OCI-LY1 (cell line): ENCODE data around the gene NHLH2.

Source experiments
- H2AFZ ChIP-seq: fragments of 200-600 bp; sonication (generic), shearing (Covaris generic); 2 replicates; pipeline ENCODE4 v1.6.0; 2014; ENCODE audit warnings: antibody characterized with exemption, mild to moderate bottlenecking, low read length
- H3F3A ChIP-seq: fragments of 200-600 bp; sonication (generic), shearing (Covaris generic); 2 replicates; pipeline ENCODE4 v1.6.0; 2014; ENCODE audit warnings: mild to moderate bottlenecking, antibody characterized with exemption, low read length, moderate library complexity; ENCODE audit not compliant: insufficient read depth
- H3K27ac ChIP-seq: fragments of 200-600 bp; sonication (generic); 2 replicates; pipeline ENCODE4 v1.5.1; 2014; ENCODE audit warnings: low read length, mixed run types, mild to moderate bottlenecking, low read depth; ENCODE audit not compliant: poor library complexity, severe bottlenecking
- H3K27me3 ChIP-seq: fragments of 200-600 bp; sonication (generic); 2 replicates; pipeline ENCODE4 v1.6.0; 2014; ENCODE audit warnings: antibody characterized with exemption, mild to moderate bottlenecking, low read length, moderate library complexity; ENCODE audit not compliant: insufficient read depth
- H3K36me3 ChIP-seq: fragments of 200-600 bp; sonication (generic); 2 replicates; pipeline ENCODE4 v1.6.1; 2014; ENCODE audit warnings: mild to moderate bottlenecking, antibody characterized with exemption, low read length, moderate library complexity, mixed read lengths; ENCODE audit not compliant: insufficient read depth
- H3K4me1 ChIP-seq: fragments of 200-600 bp; sonication (generic); 2 replicates; pipeline ENCODE4 v1.5.1; 2014; ENCODE audit warnings: mild to moderate bottlenecking, low read length, moderate library complexity; ENCODE audit not compliant: insufficient read depth, severe bottlenecking
- H3K4me2 ChIP-seq: fragments of 200-600 bp; sonication (generic), shearing (Covaris generic); 2 replicates; pipeline ENCODE4 v1.6.1; 2014; ENCODE audit warnings: low read length
- H3K4me3 ChIP-seq: fragments of 200-600 bp; sonication (generic); 2 replicates; pipeline ENCODE4 v1.5.1; 2014; ENCODE audit warnings: low read length, low read depth, mild to moderate bottlenecking, mixed read lengths; ENCODE audit not compliant: poor library complexity, severe bottlenecking
- H3K79me2 ChIP-seq: fragments of 200-600 bp; shearing (Covaris generic); 2 replicates; pipeline ENCODE4 v1.6.1; 2016; ENCODE audit warnings: mixed run types, low read length, mixed read lengths; ENCODE audit not compliant: insufficient read depth
- H3K9ac ChIP-seq: fragments of 200-600 bp; sonication (generic), shearing (Covaris generic); 2 replicates; pipeline ENCODE4 v1.6.1; 2014; ENCODE audit warnings: mild to moderate bottlenecking, low read length, mixed read lengths
- H3K9me2 ChIP-seq: fragments of 200-600 bp; sonication (generic), shearing (Covaris generic); 2 replicates; pipeline ENCODE4 v1.6.1; 2014; ENCODE audit warnings: low read depth, mild to moderate bottlenecking, low read length, mixed read lengths
- H3K9me3 ChIP-seq: fragments of 200-600 bp; shearing (Covaris generic); 2 replicates; pipeline ENCODE4 v1.6.1; 2014; ENCODE audit warnings: low read length, mixed read lengths
- H4K20me1 ChIP-seq: fragments of 200-600 bp; sonication (generic), shearing (Covaris generic); 2 replicates; pipeline ENCODE4 v1.6.0; 2016; ENCODE audit warnings: mild to moderate bottlenecking, low read length; ENCODE audit not compliant: insufficient read depth
- EZH2 ChIP-seq: fragments of 200-600 bp; sonication (generic), shearing (Covaris generic); IDR thresholded peaks from 2 replicates; pipeline ENCODE4 v1.8.0; 2017; ENCODE audit warnings: borderline replicate concordance, mixed run types, mild to moderate bottlenecking, antibody characterized with exemption, low read length, moderate library complexity, mixed read lengths
- TF ChIP-seq, protein P1 (sequence below): fragments of 200-600 bp; sonication (generic), shearing (Covaris generic); IDR thresholded peaks from 2 replicates; pipeline ENCODE4 v1.5.1; 2017; ENCODE audit warnings: mild to moderate bottlenecking, antibody characterized with exemption, low read length, moderate library complexity, mixed read lengths

Gene NHLH2

DNA sequence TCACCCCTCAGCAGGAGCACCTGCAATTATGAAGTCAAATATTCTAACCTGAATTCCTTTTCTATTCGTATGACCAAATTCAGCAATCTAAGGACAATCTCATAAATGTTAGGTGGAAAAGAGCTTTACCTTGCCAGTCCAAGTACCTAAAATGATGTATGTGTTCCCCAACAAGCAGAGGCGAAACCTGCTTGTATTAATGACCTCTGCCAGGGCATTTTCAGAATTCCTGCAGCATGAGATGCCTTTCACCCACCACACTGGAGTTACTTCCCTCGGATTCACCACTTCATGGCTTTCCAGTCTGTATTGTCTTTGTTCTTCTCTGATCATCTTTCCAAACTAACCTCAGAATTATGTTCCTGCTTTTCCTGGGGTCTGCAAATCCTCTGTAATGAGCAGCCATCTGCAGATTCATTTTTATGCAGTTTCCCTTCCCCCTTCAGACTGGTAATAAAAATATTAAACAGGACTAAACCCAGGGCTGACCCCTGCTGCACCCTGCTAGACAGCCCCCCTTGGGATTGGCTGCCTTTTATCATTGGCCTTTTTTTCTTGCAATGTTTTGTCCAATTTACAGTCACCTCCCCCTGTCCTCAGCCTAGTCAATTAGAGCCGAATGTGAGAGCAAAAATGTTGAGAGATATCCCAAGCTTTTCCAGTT, 45.8 kb downstream of the NHLH2 start:
- TF ChIP-seq, protein P1, sequence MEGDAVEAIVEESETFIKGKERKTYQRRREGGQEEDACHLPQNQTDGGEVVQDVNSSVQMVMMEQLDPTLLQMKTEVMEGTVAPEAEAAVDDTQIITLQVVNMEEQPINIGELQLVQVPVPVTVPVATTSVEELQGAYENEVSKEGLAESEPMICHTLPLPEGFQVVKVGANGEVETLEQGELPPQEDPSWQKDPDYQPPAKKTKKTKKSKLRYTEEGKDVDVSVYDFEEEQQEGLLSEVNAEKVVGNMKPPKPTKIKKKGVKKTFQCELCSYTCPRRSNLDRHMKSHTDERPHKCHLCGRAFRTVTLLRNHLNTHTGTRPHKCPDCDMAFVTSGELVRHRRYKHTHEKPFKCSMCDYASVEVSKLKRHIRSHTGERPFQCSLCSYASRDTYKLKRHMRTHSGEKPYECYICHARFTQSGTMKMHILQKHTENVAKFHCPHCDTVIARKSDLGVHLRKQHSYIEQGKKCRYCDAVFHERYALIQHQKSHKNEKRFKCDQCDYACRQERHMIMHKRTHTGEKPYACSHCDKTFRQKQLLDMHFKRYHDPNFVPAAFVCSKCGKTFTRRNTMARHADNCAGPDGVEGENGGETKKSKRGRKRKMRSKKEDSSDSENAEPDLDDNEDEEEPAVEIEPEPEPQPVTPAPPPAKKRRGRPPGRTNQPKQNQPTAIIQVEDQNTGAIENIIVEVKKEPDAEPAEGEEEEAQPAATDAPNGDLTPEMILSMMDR = no peak
- Histone ChIP-seq H3K27ac (no peak overlapping the region), H3F3A (no peaks in the 10 kb centered on the region), H3K4me2 (no peak overlapping the region), H3K36me3 (no peaks in the 10 kb centered on the region), H3K4me3 (no peak overlapping the region), H3K79me2 (no peaks in the 10 kb centered on the region), H3K9me3 (no peaks in the 10 kb centered on the region), H2AFZ (no peak overlapping the region), H3K27me3 (0 out of 2 replicates have a peak, but pooled peaks cover 4% of the 10 kb centered on the region), H4K20me1 (no peaks in the 10 kb centered on the region), H3K9ac (no peak overlapping the region), H3K9me2 (no peaks in the 10 kb centered on the region), H3K4me1 (no peaks in the 10 kb centered on the region)

DNA sequence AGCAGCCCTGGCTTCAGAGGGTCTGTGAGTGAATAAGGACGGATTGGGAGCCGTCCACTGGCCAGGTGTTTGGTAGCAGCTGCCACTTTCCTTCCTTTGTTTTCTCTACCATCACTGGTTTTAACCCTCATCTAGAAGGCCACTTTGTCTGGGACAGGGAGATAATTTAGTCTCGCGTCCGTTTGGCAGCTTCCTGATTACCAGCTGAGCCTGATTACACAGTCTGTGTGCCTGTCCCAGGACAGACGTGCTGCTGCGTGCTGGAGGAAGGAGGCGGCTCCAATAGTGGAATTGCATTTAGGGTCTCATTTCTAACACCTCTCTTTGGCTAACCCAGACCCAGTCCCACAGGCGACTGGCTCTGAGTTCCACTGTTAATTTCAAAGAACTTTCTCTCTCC, 47.8 kb downstream of the NHLH2 start:
- H3K4me2 ChIP-seq = no peak overlapping the region
- H3K9me3 ChIP-seq = no peaks in the 10 kb centered on the region
- H4K20me1 ChIP-seq = no peaks in the 10 kb centered on the region
- no peaks in the 10 kb centered on the region for H3F3A ChIP-seq
- no peak overlapping the region for H3K27ac ChIP-seq
- no peak overlapping the region for H3K9ac ChIP-seq
- H3K9me2 ChIP-seq = no peaks in the 10 kb centered on the region
- no peaks in the 10 kb centered on the region for H3K4me1 ChIP-seq
- H3K79me2 ChIP-seq = no peaks in the 10 kb centered on the region
- no peak overlapping the region for H3K4me3 ChIP-seq
- H2AFZ ChIP-seq = no peak overlapping the region
- 0 out of 2 replicates have a peak, but pooled peaks cover 4% of the 10 kb centered on the region for H3K27me3 ChIP-seq
- TF ChIP-seq EZH2 = no peak
- TF ChIP-seq, protein P1 = no peak
- no peaks in the 10 kb centered on the region for H3K36me3 ChIP-seq

DNA sequence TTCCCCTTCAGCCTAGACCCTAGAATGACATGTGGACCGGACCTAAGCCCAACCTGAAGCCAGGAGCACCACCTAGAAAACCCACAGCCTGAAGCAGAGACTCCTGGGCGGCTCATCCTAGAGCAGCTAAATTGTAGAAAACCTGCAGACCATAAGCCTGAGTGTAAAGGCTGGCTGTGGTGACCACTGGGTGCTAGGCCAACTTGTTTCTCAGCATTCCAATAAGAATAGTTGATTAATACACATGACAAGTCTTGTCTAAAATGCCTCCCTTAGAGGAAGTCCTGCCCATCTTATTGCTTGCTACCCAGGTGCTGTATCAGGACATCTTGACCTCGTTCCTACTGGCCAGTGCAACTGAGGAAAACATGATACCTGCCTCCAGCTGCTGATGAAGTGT, 49.1 kb downstream of the NHLH2 start:
- Histone ChIP-seq H3K36me3 (no peaks in the 10 kb centered on the region), H4K20me1 (no peaks in the 10 kb centered on the region), H3K9me2 (no peaks in the 10 kb centered on the region), H3K79me2 (no peaks in the 10 kb centered on the region), H3K4me3 (no peak overlapping the region), H3K27me3 (0 out of 2 replicates have a peak, but pooled peaks cover 4% of the 10 kb centered on the region), H3F3A (no peaks in the 10 kb centered on the region), H2AFZ (no peak overlapping the region), H3K9ac (no peak overlapping the region), H3K9me3 (no peaks in the 10 kb centered on the region), H3K4me1 (no peaks in the 10 kb centered on the region), H3K4me2 (no peak overlapping the region), H3K27ac (no peak overlapping the region)
- TF ChIP-seq EZH2 = no peak
- TF ChIP-seq, protein P1 = no peak
